HUES64 (cell line): Measurements from ENCODE around the gene HNRNPAB.
"Not testable (repeated sequence)": the region's sequence is repeated elsewhere in the genome, so short reads cannot be mapped to it uniquely, and the experiment has no call there.

Experiments used
- H3K27ac ChIP-seq: 2 replicates; pipeline ENCODE4 v1.7.0; 2013; ENCODE audit warnings: low read depth, low read length, inconsistent platforms
- H3K27me3 ChIP-seq: 2 replicates; pipeline ENCODE4 v1.6.1; 2013; ENCODE audit warnings: mild to moderate bottlenecking, low read length; ENCODE audit not compliant: insufficient read depth
- H3K36me3 ChIP-seq: 2 replicates; pipeline ENCODE4 v1.6.1; 2013; ENCODE audit warnings: mild to moderate bottlenecking, low read length; ENCODE audit not compliant: insufficient read depth
- H3K4me1 ChIP-seq: 2 replicates; pipeline ENCODE4 v1.6.1; 2013; ENCODE audit warnings: mild to moderate bottlenecking, low read length, moderate library complexity; ENCODE audit not compliant: insufficient read depth
- H3K4me3 ChIP-seq: 2 replicates; pipeline ENCODE4 v1.5.1; 2013; ENCODE audit warnings: mild to moderate bottlenecking, low read length, moderate library complexity
- H3K9ac ChIP-seq: 2 replicates; pipeline ENCODE4 v1.6.1; 2013; ENCODE audit warnings: mild to moderate bottlenecking, low read depth, low read length
- H3K9me3 ChIP-seq: 2 replicates; pipeline ENCODE4 v1.6.1; 2013; ENCODE audit warnings: low read depth, low read length; ENCODE audit not compliant: insufficient read depth
- WGBS: fragments of 150-250, 120-280 bp; methylation state at CpG from one replicate; pipeline ENCODE4 v1.1.7; 2013; ENCODE audit warnings: missing lambda C conversion rate; 5-methylcytosine and 5-hydroxymethylcytosine counted together

HNRNPAB gene

GRCh38 chr5:178238711-178239592 lies 34.6 kb downstream of the HNRNPAB start:
- no peaks in the 10 kb centered on the region for H3K4me1 ChIP-seq
- 85% methylated on average over 17 of the region's 17 CpGs for WGBS
- H3K4me3 ChIP-seq = no peak overlapping the region
- no peaks in the 10 kb centered on the region for H3K36me3 ChIP-seq
- no peaks in the 10 kb centered on the region for H3K27me3 ChIP-seq
- H3K9ac ChIP-seq = no peak overlapping the region
- H3K27ac ChIP-seq = no peak overlapping the region
- H3K9me3 ChIP-seq = no peaks in the 10 kb centered on the region

GRCh38 chr5:178239626-178240301 lies 35.4 kb downstream of the HNRNPAB start:
- H3K9me3 ChIP-seq, H3K27me3 ChIP-seq, H3K9ac ChIP-seq, H3K36me3 ChIP-seq, H3K4me1 ChIP-seq, H3K27ac ChIP-seq, H3K4me3 ChIP-seq: not testable (repeated sequence)
- WGBS = 82% methylated on average over 14 of the region's 16 CpGs

DNA sequence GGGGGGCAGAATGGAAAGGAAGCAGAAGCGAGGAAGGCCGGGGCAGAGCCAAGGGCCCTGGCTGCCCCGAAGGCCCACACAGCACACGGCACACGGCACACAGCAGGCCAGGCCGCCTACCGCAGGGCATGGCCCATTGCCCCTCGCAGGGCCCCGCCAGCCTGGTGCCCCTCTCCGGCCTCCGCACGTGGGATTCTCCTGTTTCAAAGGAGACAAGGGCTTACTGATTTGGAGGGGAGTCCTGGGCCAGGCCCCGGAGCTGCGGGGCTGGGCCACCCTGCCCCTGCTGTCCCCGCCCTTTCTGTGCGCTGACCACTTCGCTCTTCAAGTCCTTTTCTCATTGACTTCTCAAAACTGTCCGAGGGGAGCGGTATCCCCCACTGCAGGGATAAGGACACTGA lies 36.0 kb downstream of the HNRNPAB start:
- Histone ChIP-seq H3K4me3 (no peak overlapping the region), H3K9me3 (no peaks in the 10 kb centered on the region), H3K27me3 (no peaks in the 10 kb centered on the region), H3K9ac (no peak overlapping the region), H3K4me1 (no peaks in the 10 kb centered on the region), H3K36me3 (no peaks in the 10 kb centered on the region), H3K27ac (no peak overlapping the region)
- 96% methylated on average over 19 of the region's 19 CpGs for WGBS

DNA sequence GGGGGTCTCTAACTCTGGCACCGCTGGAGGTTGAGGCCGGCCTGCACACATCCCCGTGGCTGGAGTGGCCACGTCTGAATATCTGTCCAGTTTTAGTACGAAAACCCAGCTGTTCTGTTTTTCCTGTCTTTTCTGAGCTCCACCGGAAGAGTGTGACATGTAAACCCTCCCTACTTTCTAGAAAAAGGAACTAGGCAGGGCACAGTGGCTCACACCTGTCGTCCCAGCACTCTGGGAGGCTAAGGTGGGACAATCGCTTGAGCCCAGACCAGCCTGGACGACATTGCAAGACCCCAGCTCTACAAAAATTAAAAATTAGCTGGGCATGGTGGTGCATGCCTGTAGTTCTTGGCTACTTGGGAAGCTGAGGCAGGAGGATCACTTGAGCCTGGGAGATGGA lies 36.4 kb downstream of the HNRNPAB start:
- 94% methylated on average over 9 of the region's 9 CpGs for WGBS
- no peak overlapping the region for H3K27ac ChIP-seq
- H3K4me3 ChIP-seq = no peak overlapping the region
- H3K4me1 ChIP-seq = no peaks in the 10 kb centered on the region
- H3K36me3 ChIP-seq = no peaks in the 10 kb centered on the region
- no peak overlapping the region for H3K9ac ChIP-seq
- H3K27me3 ChIP-seq = no peaks in the 10 kb centered on the region
- H3K9me3 ChIP-seq = no peaks in the 10 kb centered on the region

- H3K9me3 ChIP-seq = no peaks in the 10 kb centered on the region
- no peak overlapping the region for H3K9ac ChIP-seq
- WGBS = 81% methylated on average over 8 of the region's 8 CpGs
- no peak overlapping the region for H3K27ac ChIP-seq
- no peaks in the 10 kb centered on the region for H3K27me3 ChIP-seq
- H3K4me3 ChIP-seq = no peak overlapping the region
- H3K36me3 ChIP-seq = no peaks in the 10 kb centered on the region
- H3K4me1 ChIP-seq = no peaks in the 10 kb centered on the region
These were observed 36.9 kb downstream of the HNRNPAB start for GRCh38 chr5:178241231-178241663.

GRCh38 chr5:178241688-178242231 lies 37.4 kb downstream of the HNRNPAB start:
- no peaks in the 10 kb centered on the region for H3K4me1 ChIP-seq
- no peaks in the 10 kb centered on the region for H3K9me3 ChIP-seq
- 93% methylated on average over 15 of the region's 15 CpGs for WGBS
- no peak overlapping the region for H3K9ac ChIP-seq
- no peaks in the 10 kb centered on the region for H3K27me3 ChIP-seq
- no peak overlapping the region for H3K4me3 ChIP-seq
- H3K27ac ChIP-seq = no peak overlapping the region
- no peaks in the 10 kb centered on the region for H3K36me3 ChIP-seq

DNA sequence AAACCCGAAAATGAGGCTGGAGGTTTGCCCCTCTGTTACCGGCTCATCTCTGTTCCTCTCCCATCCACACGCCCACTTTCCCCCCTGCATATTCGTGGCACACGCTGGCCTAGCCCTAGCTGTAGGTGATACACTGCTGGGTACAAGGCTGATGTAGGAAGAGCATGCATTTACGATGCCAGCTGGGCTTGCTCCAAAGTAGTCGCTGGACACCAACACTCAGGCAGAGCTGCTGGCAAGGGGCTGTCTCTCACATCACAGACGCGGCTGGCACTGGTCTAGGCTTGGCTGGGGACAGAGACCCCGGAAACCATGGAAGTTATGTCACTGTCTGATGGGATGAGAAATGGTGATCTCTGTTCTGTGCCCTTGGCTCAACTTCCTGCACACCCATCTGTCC lies 38.1 kb downstream of the HNRNPAB start:
- H3K9me3 ChIP-seq = no peaks in the 10 kb centered on the region
- no peaks in the 10 kb centered on the region for H3K27me3 ChIP-seq
- no peaks in the 10 kb centered on the region for H3K36me3 ChIP-seq
- no peaks in the 10 kb centered on the region for H3K4me1 ChIP-seq
- H3K9ac ChIP-seq = no peak overlapping the region
- 90% methylated on average over 10 of the region's 10 CpGs for WGBS
- no peak overlapping the region for H3K27ac ChIP-seq
- H3K4me3 ChIP-seq = no peak overlapping the region

DNA sequence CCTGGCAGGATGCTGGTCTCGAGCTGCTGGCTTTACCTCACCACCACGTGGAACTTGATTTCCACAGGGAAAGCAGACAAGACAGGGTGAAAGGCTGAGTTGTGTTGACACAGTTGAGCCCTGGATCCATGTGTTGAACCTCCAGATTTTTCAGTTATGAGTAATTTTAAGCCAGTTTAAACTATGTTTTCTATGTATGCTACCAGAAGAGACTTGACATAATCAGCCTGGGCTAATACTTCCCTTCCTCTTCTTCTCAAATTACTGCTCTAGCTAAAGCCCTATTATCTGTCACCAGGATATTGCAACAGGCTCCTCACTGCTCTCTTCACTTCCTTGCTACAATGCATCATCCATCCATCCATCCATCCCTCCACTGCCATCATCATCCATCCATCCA lies 40.2 kb downstream of the HNRNPAB start:
- Histone ChIP-seq H3K27ac (no peak overlapping the region), H3K36me3 (no peaks in the 10 kb centered on the region), H3K9me3 (no peaks in the 10 kb centered on the region), H3K27me3 (no peaks in the 10 kb centered on the region), H3K9ac (no peak overlapping the region), H3K4me1 (no peaks in the 10 kb centered on the region), H3K4me3 (no peak overlapping the region)
- WGBS = 77% methylated on average over 2 of the region's 2 CpGs

GRCh38 chr5:178245389-178245788 lies 41.1 kb downstream of the HNRNPAB start:
- no peaks in the 10 kb centered on the region for H3K27me3 ChIP-seq
- no peaks in the 10 kb centered on the region for H3K9me3 ChIP-seq
- no peak overlapping the region for H3K27ac ChIP-seq
- no peak overlapping the region for H3K9ac ChIP-seq
- H3K4me1 ChIP-seq = no peaks in the 10 kb centered on the region
- no peaks in the 10 kb centered on the region for H3K36me3 ChIP-seq
- H3K4me3 ChIP-seq = no peak overlapping the region
- WGBS = 90% methylated on average over 2 of the region's 2 CpGs

GRCh38 chr5:178246624-178247279 lies 42.4 kb downstream of the HNRNPAB start:
- no peak overlapping the region for H3K9ac ChIP-seq
- no peak overlapping the region for H3K27ac ChIP-seq
- no peaks in the 10 kb centered on the region for H3K27me3 ChIP-seq
- H3K4me3 ChIP-seq = no peak overlapping the region
- no peaks in the 10 kb centered on the region for H3K4me1 ChIP-seq
- WGBS = 91% methylated on average over 15 of the region's 15 CpGs
- H3K36me3 ChIP-seq = no peaks in the 10 kb centered on the region
- H3K9me3 ChIP-seq = no peaks in the 10 kb centered on the region
